ENCODE measurements around the gene HBS1L. TPM values are rescaled to one million over a fixed set of nuclear protein-coding genes. Genes with fewer than 3 reads are reported as not detected.

The HBS1L gene
- polyA plus RNA-seq, 1 donor, result 44.2 TPM

Other genes with a start within 250 kb of the HBS1L start
- 1.1 TPM for gene ALDH8A1, start 104.7 kb downstream of the HBS1L start, polyA plus RNA-seq (ENCODE audit: insufficient read length)
- 1.3 TPM for gene MYB, start 126.5 kb upstream of the HBS1L start, polyA plus RNA-seq (ENCODE audit: insufficient read length)

Measured in hindlimb muscle (tissue), 1 donor.